Fibroblast of skin of abdomen (primary cell): Measurements from ENCODE around the gene SIMC1.
"Not testable (repeated sequence)": the region's sequence is repeated elsewhere in the genome, so short reads cannot be mapped to it uniquely, and the experiment has no call there.

ENCODE experiments used
- DNase-seq: peaks from one replicate; pipeline ENCODE4 v3.0.0-alpha.2; 2013

Gene SIMC1

DNA sequence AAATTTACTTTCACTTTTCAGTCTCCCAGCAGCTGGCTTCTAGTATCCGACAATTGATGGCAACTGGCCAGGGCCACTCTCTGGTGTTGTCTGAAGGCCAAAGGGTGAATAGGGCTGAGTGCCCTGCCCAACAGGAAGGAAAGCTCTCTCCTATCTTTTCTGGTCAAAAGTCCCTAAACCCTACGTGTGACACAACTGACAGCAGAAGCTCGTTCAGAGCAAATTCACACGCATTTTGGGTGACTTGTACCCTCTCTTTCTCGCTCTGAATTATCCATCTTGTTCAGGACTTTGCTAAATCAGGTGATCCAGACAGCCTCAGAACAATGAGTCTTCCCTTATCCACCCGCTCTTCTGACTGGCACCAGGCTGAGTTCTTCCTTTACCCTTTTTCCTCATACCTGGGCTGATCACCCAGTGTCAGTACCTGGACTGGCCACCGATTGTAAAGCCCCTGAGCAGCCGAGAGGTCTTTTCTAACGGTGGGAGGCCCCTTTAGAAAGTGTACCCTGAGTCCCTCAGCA, 21.8 kb upstream of the SIMC1 start:
- DNase-seq: not testable (repeated sequence)

DNA sequence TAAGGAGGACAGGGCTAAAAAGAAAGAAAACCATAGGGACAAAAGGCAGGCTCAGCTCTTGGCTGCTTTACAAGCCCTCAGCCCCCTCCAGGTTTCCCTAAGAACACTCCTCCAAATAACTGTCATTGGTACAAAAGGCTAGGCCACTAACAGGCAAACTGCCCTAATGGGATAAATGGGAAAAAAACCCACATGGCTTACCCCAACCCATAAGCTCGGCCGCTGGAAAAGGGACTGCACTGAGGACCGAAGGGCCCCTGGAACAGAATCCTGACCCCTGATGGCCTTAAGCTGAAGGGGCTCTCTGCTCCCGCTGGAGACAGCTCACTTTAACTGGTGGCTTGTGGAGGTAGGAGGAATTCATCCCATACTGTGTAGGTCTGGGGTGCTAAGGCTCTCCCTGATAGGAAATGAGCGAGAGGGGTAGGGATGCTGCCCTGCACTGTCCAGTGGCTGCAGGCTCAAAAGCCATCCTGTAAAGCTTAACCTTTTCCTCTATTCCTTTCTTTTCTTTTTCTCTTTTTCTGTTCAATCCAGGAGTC, 21.0 kb upstream of the SIMC1 start:
- not testable (repeated sequence) for DNase-seq

DNA sequence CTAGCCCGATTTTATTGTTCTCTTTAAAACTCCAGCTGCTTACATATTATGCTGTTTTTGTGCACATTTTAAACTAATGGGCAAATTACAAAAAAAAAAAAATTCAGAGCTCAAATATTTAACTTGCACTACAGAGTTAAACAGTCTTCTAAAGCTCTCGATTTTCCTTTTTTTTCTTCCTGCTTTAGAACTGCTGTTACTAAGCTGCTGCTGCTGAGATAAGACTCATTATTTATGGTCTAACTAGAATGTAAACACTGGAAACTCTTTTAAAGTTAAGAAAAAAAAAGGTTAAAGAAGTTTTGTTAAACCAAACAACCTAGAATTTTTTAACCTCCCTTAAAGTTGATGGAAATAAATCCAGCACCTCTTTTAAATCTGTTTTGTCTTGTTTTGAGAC, 20.5 kb upstream of the SIMC1 start:
- not testable (repeated sequence) for DNase-seq

DNA sequence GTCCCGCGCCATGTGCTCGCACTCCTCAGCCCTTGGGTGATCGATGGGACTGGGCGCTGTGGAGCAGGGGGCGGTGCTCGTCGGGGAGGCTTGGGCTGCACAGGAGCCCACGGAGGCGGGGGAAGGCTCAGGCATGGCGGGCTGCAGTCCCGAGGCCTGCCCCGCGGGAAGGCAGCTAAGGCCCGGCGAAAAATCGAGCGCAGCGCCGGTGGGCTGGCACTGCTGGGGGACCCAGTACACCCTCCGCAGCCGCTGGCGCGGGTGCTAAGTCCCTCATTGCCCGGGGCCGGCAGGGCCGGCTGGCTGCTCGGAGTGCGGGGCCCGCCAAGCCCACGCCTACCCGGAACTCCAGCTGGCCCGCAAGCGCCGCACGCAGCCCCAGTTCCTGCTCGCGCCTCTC, 16.2 kb upstream of the SIMC1 start:
- not testable (repeated sequence) for DNase-seq

DNA sequence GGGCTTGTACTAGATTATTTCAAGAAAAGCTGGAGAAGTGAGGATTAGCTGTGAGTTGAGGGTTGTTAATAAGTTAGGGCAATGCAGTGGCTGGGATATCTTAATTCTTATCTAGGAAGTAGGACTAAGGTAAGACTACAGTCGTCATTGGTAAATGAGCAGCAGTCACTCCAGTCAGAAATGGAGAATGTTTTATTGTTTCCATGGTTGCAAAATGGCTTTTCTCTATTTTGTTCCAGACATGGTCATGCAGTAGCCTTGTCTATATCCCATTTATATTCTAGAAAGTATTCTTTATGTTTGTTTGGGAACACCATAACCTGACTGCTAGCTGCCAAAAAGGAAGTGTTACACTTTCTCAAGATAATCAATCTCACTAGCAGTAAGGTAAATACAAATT, 9.9 kb upstream of the SIMC1 start:
- DNase-seq: not testable (repeated sequence)

DNA sequence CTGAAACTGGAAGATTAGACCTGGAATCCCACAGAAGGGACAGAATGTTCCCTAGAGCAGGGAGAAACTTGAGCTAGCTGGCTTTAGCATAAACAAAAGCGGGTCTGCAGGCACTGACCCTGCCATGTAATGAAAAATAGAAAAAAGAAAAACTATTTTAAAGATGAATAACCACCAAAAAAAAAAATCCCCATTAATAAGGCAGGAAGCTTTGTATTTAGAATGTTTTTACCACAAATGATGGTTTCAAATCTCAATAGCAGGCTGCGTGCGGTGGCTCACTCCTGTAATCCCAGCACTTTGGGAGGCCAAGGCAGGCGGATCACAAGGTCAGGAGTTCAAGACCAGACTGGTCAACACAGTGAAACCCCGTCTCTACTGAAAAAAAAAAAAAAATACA, 5.0 kb upstream of the SIMC1 start:
- not testable (repeated sequence) for DNase-seq

DNA sequence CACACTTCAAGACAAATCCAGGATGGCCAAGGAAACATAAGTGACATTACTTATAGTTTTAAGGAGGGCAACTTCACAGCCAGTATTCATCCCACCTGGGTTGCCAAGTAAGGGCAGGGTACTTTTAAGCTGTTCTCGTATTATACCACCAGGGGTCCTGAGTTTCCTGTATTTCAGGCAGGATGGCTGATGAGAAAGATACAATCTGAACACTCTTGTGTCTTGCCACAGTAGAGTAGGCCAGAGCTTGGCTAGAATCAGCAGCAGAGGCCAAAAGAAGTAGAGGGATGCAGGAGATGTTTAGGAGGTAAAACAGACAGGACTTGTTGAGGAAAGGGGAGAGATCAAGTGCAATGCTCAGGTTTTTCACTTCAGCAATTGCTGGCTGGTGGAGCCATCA, 3.1 kb upstream of the SIMC1 start:
- DNase-seq: peak; percentile 39

DNA sequence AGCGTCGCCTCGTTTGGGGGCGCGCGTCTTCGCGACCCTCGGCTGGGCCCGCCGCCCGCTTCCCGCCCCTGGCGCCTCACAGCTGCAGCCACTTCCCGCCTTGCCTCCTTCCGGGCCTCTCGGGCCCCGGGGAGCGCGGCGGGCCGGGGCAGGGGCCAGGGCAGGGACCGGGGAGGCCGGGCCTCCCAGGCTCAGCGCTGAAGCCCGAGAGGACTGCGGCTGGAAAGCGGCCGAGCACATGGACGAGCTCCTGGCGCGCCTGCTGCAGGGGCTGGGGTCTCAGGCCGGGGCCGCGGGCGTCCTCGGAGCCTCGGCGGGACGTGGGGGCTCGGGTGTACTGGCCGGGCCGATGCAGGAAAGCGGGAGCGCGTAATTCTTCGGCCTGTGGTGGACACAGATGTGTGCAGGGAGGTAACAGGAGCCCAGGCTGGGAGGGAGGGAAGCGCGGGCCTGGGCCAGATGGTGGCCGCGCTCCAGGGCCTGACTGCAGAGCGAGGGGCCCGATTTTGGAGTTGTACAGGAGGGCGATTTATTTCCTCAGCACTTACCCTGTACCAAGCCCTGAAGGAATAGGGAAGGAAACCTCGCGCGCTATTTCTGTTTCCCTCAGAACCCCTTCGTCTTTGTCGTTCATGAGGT, 540 bp downstream of the SIMC1 start:
- not testable (repeated sequence) for DNase-seq

DNA sequence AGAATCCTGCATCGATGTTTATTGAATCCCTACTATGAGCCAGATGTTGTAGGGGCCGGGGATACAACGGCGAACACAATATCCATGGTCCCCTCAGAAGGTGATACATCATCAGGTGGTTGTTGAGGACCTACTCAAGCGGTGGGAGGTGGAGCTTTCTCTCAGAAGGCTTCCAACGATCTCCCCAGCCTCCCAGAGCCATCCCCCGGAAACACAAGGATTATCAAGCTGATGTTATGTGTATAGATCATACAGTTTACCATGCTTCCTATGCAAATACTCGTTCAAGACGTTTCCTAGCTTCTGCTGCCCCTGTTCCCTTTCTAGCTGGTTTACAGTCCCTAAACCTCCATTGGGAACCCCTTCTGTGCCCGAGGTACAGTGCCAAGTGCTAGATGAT, 1.1 kb downstream of the SIMC1 start:
- DNase-seq: not testable (repeated sequence)

DNA sequence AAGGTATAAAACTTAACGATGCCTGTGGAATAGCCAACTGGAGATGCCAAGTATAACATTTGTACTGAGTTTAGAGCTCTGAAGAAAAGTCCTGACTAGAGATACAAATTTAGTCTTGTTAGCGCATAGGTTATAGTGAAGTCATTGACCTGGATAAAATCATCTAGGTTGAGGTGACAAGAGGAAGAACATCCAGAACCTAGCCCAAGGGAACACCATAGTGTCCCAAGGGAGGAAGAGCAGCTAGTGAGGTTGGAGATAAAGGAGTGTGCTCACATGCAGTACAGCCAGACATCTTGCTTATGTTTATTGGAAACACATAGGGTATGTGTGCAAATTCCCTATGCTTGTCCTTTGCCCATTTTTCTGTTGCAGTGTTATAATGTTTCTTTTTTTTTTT, 6.1 kb downstream of the SIMC1 start:
- not testable (repeated sequence) for DNase-seq

DNA sequence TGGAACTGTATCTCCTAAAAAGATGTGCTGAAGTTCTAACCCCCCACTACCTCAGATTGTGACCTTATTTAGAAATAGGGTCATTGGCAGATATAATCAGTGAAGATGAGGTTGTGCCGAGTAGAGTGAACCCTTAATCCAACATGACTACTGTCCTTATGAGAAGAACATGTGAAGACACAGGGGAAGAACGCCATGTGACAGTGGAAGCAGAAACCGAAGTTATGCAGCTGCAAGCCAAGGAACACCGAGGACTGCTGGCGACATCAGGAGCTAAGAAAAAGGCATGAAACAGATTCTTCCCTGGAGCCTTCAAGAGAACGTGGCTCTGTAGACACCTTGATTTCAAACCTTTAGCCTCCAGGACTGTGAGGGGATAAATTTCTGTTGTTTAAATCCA, 6.8 kb downstream of the SIMC1 start:
- not testable (repeated sequence) for DNase-seq

DNA sequence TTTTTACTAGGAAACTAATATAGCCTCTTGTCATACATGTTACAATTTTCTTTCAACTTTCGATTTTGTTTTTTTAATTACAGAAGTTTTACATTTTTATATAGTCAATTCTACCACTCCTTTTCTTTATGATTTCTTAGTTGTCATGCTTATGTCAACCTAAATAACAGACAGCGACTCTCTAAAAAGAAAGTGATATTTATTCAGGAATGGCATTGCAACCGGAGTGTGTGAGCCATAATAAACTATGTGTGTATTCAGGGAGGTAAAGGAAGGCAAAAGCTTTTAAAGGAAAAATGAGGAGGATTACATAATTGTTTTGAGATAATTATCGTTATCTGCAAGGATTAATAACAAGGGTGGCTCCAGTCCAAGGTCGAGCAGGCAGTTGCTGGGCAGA, 7.3 kb downstream of the SIMC1 start:
- not testable (repeated sequence) for DNase-seq

DNA sequence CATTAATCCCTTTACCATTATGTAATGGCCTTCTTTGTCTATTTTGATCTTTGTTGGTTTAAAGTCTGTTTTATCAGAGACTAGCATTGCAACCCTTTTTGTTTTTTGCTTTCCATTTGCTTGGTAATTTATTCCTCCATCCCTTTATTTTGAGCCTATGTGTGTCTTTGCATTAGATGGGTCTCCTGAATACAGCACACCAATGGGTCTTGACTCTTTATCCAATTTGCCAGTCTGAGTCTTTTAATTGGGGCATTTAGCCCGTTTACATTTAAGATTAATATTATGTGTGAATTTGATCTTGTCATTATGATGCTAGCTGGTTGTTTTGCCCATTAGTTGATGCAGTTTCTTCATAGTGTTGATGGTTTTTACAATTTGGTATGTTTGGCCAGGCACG, 12.5 kb downstream of the SIMC1 start:
- not testable (repeated sequence) for DNase-seq

DNA sequence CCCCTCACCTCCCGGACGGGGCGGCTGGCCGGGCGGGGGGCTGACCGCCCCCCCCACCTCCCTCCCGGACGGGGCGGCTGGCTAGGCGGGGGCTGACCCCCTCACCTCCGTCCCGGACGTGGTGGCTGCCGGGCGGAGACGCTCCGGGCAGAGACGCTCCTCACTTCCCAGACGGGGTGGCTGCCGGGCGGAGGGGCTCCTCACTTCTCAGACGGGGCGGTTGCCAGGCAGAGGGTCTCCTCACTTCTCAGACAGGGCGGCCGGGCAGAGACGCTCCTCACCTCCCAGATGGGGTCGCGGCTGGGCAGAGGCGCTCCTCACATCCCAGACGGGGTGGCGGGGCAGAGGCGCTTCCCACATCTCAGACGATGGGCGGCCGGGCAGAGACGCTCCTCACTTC, 13.9 kb downstream of the SIMC1 start:
- DNase-seq: not testable (repeated sequence)

DNA sequence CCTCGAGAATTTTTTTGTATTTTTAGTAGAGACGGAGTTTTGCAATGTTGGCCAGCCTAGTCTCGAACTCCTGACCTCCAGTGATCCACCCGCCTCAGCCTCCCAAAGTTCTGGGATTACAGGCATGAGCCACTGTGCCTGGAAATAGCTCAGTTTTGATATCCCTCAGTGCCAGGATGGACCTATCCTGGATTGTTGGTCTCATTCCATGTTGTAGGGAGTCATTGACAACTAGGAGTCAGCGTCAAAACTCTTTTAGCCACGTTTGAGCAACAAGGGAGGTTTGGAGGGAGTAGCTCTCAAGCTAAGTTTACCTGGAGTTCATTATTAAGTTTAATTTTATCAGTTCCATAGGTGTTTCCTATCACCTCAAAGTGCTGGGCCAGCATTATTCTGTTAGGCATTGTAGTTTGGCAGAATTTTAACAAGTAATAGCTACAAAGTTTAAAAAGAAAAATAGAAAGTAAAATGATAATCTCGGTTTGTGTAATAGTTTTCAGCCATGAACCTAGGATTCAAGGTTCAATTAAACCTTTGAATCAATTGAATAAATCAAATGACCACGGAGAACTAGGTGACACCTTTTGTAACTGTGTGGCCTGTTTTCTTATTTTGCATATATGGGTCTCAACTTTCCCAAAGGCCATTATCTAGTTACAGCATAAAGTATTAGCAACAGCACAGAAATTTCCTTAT, 15.3 kb downstream of the SIMC1 start:
- not testable (repeated sequence) for DNase-seq

DNA sequence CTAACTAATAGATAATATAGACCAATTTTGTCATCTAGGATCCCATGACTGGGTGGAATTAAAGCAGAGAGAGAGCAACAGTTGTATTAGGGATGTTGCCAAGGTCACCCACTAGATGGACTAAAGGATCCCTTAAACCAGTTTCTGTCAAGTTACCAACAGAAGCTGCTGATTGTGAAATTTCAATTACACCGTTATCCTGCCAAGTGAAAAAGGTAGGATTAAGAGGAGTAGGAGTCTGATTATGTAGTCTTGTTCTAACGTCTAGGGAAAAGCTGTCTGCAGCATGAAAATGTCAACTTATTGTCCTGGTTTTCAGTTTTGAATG, 15.8 kb downstream of the SIMC1 start:
- not testable (repeated sequence) for DNase-seq

DNA sequence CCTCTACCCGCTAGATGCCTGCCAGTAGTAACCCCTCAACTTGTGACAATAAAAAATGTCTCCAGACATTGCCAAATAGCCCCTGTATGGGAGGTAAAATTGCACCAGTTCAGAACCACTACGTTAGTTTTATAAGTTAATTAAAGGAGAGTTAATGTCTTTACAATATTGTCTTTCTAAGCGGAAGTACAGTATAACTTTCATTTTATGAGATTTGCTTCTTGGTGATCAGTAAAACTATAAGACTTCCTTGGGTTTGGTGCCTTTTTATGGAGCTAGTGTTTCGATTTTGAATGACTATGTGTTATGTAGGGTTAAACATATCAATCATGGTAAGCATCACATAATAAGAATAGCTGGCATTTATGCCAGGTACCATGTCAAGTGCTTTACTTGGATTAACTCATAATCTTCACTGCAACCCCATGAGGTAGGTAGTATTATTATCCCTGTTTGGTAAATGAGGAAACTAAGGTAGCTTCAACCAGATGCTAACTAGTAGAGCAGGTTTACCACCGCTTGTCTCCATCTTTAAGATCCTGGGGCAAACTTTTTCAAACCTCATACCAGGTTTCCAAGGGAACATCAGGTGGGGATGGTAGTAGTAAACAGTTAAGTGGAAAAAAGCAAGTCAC, 19.8 kb downstream of the SIMC1 start:
- not testable (repeated sequence) for DNase-seq

DNA sequence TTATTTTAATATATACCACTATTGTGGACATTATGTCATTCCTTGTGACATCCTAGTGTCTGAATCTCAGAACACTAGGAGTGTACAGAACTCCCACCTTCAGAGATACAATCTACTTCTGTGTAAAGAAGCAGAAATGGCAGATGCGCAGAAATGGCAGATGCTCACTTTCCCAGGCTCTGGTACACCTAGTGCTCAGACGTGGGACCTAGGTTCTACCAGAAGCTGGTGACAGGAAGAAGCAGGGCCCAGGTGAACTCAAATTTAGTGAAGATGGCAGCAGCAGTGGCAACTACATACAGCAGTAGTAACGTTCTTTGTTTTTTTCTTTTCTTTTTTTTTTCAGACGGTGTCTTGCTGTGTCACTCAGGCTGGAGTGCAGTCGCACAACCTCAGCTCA, 22.5 kb downstream of the SIMC1 start:
- not testable (repeated sequence) for DNase-seq

DNA sequence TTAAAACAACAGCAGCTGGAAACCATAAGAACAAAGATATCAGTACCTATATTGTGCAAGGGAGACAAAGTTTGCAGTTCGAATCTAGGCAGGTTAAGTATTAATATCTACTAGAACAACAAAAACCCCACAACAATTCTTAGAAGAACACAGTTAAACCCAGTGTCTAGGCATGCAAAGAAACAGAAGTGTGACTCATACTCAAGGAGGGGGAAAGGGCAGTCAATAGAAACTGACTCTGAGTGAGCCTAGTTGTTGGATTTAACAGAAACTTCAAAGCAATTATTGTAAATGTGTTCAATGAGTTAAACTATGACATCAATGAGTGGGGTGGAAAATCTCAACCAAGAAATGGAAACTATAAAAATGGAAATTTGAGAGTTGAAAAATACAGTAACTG, 28.2 kb downstream of the SIMC1 start:
- not testable (repeated sequence) for DNase-seq

DNA sequence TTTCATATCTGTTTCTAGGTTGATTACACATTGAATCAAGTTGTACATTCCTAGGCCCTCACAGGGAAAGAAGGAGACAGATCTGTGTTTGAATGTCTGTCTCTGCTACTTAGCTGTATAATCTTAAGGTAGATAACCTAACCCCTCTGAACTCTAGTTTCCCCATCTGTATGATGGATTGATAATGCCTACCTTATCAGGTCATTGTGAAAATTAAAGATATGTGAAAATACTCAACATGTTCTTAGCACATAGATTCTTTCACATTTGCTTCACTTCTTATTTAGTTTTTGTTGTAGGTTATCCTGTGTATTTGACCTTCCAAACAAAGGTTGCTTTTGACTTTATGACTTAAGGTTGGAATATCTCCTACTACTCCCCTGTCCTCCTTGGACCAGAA, 50.8 kb downstream of the SIMC1 start:
- DNase-seq: not testable (repeated sequence)

DNA sequence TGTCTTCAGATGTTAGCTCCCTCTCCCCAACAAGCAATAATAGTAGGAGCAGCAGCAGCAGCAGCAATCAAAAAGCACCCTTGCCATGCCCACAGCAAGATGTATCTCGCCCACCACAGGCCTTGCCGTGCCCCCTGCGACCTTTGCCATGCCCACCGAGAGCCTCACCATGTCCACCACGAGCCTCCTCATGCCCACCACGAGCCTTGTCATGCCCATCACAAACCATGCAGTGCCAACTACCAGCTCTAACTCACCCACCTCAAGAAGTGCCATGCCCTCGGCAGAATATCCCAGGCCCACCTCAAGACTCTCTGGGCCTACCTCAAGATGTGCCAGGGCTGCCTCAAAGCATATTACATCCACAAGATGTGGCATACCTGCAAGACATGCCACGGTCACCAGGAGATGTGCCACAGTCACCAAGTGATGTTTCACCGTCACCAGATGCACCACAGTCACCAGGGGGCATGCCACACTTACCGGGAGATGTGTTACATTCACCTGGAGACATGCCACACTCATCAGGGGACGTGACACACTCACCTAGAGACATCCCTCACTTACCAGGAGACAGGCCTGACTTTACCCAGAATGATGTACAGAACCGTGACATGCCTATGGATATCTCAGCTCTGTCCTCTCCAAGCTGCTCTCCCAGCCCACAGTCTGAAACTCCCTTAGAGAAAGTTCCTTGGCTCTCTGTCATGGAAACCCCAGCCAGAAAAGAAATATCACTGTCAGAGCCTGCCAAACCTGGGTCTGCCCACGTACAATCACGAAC, 52.0 kb downstream of the SIMC1 start:
- not testable (repeated sequence) for DNase-seq

DNA sequence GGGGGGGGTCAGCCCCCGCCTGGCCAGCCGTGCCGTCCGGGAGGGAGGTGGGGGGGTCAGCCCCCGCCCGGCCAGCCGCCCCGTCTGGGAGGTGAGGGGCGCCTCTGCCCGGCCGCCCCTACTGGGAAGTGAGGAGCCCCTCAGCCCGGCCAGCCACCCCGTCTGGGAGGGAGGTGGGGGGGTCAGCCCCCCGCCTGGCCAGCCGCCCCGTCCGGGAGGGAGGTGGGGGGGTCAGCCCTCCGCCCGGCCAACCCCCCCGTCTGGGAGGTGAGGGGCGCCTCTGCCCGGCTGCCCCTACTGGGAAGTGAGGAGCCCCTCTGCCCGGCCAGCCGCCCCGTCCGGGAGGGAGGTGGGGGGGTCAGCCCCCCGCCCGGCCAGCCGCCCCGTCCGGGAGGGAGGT, 67.1 kb downstream of the SIMC1 start:
- DNase-seq: not testable (repeated sequence)
